Testis (tissue), 2 donors: ENCODE results near the gene TRIM27.
A peak's percentile ranks its signal among the peaks of the same experiment; 100 is the strongest.

Source experiments
- POLR2A ChIP-seq: fragments of 450-650 bp; IDR thresholded peaks from one replicate; pipeline ENCODE4 v1.6.1; 2017; ENCODE audit warnings: antibody characterized with exemption, mild to moderate bottlenecking, moderate library complexity
- TF ChIP-seq, protein P1 (sequence below), 3 experiments: fragments of 450-650 bp in 2 of 3; fragments of 200-600 bp in 1 of 3; sonication (generic) in 1 of 3; IDR thresholded peaks; one replicate each; pipeline ENCODE4 v1.5.1; 2016 to 2019; ENCODE audit warnings: antibody characterized with exemption in 3 of 3, mild to moderate bottlenecking in 2 of 3, moderate library complexity in 1 of 3

DNA sequence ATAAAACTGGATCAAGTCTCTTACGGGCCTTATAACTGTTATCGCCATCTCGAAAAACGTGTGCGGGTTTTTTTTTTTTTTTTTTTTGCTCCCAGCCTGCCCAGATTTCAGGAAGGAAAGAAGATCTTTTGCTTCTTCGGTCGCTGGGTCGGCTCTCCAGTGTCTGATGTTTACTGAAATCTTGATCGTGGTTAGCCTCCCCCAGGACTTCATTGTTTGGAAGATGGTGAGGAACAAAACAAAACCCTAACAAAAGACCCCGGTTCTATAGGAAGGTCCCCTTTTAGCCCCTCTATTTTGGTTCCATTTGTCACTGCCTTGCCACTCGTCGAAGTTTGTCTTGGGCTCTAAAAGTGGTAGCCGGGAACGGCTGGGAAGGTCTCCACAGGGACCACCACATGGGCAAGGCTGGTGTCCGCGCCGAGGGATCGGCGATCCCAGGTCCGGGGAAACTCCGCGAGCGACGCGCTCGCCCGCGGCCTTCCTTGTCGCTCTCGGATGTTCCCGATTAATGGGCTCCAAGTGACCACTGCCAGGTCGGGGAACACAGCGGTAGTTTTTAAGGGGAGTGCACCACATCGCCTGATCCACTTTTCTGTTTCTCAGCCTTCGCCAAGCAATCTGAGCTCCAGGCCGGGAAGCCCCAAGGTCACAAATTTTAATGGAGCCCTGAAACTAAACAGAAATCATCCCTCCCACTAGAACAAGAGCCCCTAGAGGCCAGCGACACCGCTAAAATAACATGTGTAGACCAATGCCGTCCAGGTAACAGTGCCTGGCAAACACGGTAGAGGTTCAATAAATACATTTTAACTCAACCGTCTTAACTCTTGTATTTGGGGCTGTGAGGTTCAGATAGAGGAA lies 27.0 kb downstream of the TRIM27 start:
- TF ChIP-seq, protein P1, sequence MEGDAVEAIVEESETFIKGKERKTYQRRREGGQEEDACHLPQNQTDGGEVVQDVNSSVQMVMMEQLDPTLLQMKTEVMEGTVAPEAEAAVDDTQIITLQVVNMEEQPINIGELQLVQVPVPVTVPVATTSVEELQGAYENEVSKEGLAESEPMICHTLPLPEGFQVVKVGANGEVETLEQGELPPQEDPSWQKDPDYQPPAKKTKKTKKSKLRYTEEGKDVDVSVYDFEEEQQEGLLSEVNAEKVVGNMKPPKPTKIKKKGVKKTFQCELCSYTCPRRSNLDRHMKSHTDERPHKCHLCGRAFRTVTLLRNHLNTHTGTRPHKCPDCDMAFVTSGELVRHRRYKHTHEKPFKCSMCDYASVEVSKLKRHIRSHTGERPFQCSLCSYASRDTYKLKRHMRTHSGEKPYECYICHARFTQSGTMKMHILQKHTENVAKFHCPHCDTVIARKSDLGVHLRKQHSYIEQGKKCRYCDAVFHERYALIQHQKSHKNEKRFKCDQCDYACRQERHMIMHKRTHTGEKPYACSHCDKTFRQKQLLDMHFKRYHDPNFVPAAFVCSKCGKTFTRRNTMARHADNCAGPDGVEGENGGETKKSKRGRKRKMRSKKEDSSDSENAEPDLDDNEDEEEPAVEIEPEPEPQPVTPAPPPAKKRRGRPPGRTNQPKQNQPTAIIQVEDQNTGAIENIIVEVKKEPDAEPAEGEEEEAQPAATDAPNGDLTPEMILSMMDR (IDR thresholded peaks at IDR 0.05): peak in 1 of 3 experiments; percentile 12
- no peak for TF ChIP-seq POLR2A
